Measurements from ENCODE around the gene TLX1. TPM values are rescaled to one million over a fixed set of nuclear protein-coding genes. Genes with fewer than 3 reads are reported as not detected.

TLX1 gene
- total and polyA plus RNA-seq, 9 donors = not detected

- DNase-seq = no peak
- no peak overlapping the region for H3K27ac ChIP-seq
- intact Hi-C loops (cut with DNase I) = no loop called here
- peaks cover 1% of the 10 kb centered on the region for H3K4me1 ChIP-seq (ENCODE audit: insufficient read depth)
- WGBS, 3 donors = 2 to 5% (median 3%) methylated on average over 27 to 39 of the region's 39 CpGs
- H3K36me3 ChIP-seq = no peaks in the 10 kb centered on the region
- H3K4me3 ChIP-seq = no peak overlapping the region
- no peaks in the 10 kb centered on the region for H3K9me3 ChIP-seq
- H3K27me3 ChIP-seq = no peaks in the 10 kb centered on the region
- no peak for TF ChIP-seq POLR2A (IDR thresholded peaks at IDR 0.05)
- TF ChIP-seq CTCF (IDR thresholded peaks at IDR 0.05) = no peak
- no peak for TF ChIP-seq EP300 (IDR thresholded peaks at IDR 0.05)
Measured at GRCh38 chr10:101131962-101132635, 999 bp downstream of the TLX1 start.

- H3K4me1 ChIP-seq (ENCODE audit: insufficient read depth) = peaks cover 1% of the 10 kb centered on the region
Measured at GRCh38 chr10:101132636-101133473, 1.8 kb downstream of the TLX1 start.

GRCh38 chr10:101133489-101134298 is 2.6 kb downstream of the TLX1 start:
- Histone ChIP-seq H3K4me1 (ENCODE audit: insufficient read depth) (peaks cover 1% of the 10 kb centered on the region), H3K4me3 (no peak overlapping the region), H3K36me3 (no peaks in the 10 kb centered on the region), H3K27me3 (no peaks in the 10 kb centered on the region), H3K27ac (no peak overlapping the region), H3K9me3 (no peaks in the 10 kb centered on the region)
- intact Hi-C loops (cut with DNase I) = no loop called here
- WGBS, 3 donors = 10 to 15% (median 15%) methylated on average over 48 to 54 of the region's 54 CpGs
- TF ChIP-seq EP300 (IDR thresholded peaks at IDR 0.05) (no peak), CTCF (IDR thresholded peaks at IDR 0.05) (no peak), POLR2A (IDR thresholded peaks at IDR 0.05) (no peak)
- DNase-seq = no peak

More at GRCh38 chr10:101132636-101133473, 1.8 kb downstream of the TLX1 start:
- no peaks in the 10 kb centered on the region for H3K27me3 ChIP-seq
- no peak for DNase-seq
- H3K27ac ChIP-seq = no peak overlapping the region
- WGBS, 3 donors = 15 to 27% (median 17%) methylated on average over 23 to 24 of the region's 24 CpGs
- no peaks in the 10 kb centered on the region for H3K9me3 ChIP-seq
- TF ChIP-seq EP300 (IDR thresholded peaks at IDR 0.05) (no peak), CTCF (IDR thresholded peaks at IDR 0.05) (no peak), POLR2A (IDR thresholded peaks at IDR 0.05) (no peak)
- intact Hi-C loops (cut with DNase I) = no loop called here
- no peak overlapping the region for H3K4me3 ChIP-seq
- no peaks in the 10 kb centered on the region for H3K36me3 ChIP-seq

Data from ovary (tissue), 9 donors.